ENCODE data around the gene RPA3.
"Not testable (repeated sequence)": the region's sequence is repeated elsewhere in the genome, so short reads cannot be mapped to it uniquely, and the experiment has no call there.

Gene RPA3

GRCh38 chr7:7688310-7688709, 30.1 kb downstream of the RPA3 start:
- DNase-seq: no peak

GRCh38 chr7:7687800-7688199, 30.6 kb downstream of the RPA3 start:
- DNase-seq: no peak

GRCh38 chr7:7686811-7687508, 31.4 kb downstream of the RPA3 start:
- no peak for DNase-seq

GRCh38 chr7:7682861-7683260, 35.5 kb downstream of the RPA3 start:
- DNase-seq: no peak

- no peak for DNase-seq
These were observed 36.5 kb downstream of the RPA3 start for GRCh38 chr7:7681936-7682329.

- peak; percentile 55 for DNase-seq
These were observed 37.0 kb downstream of the RPA3 start for GRCh38 chr7:7681191-7681935.

- DNase-seq: peak; percentile 18
These were observed 38.8 kb downstream of the RPA3 start for GRCh38 chr7:7679640-7680039.

- no peak for DNase-seq
These were observed 42.7 kb downstream of the RPA3 start for GRCh38 chr7:7675686-7676085.

GRCh38 chr7:7673240-7673550, 45.2 kb downstream of the RPA3 start:
- no peak for DNase-seq

- no peak for DNase-seq
These were observed 45.7 kb downstream of the RPA3 start for GRCh38 chr7:7672545-7673239.

GRCh38 chr7:7671361-7671760, 47.0 kb downstream of the RPA3 start:
- DNase-seq: no peak

GRCh38 chr7:7670490-7670889, 47.9 kb downstream of the RPA3 start:
- DNase-seq: no peak

- DNase-seq: no peak
These were observed 49.7 kb downstream of the RPA3 start for GRCh38 chr7:7668706-7669105.

GRCh38 chr7:7667187-7667586, 51.2 kb downstream of the RPA3 start:
- no peak for DNase-seq

GRCh38 chr7:7665031-7665430, 53.4 kb downstream of the RPA3 start:
- no peak for DNase-seq

- no peak for DNase-seq
These were observed 54.1 kb downstream of the RPA3 start for GRCh38 chr7:7664291-7664690.

- DNase-seq: no peak
These were observed 55.9 kb downstream of the RPA3 start for GRCh38 chr7:7662527-7662926.

- DNase-seq: not testable (repeated sequence)
These were observed 61.9 kb downstream of the RPA3 start for GRCh38 chr7:7656459-7656858.

GRCh38 chr7:7654964-7655715, 63.3 kb downstream of the RPA3 start:
- no peak for DNase-seq

- no peak for DNase-seq
These were observed 64.7 kb downstream of the RPA3 start for GRCh38 chr7:7653593-7654187.

GRCh38 chr7:7652798-7653540, 65.4 kb downstream of the RPA3 start:
- no peak for DNase-seq

- DNase-seq: no peak
These were observed 66.9 kb downstream of the RPA3 start for GRCh38 chr7:7651479-7651878.

Measured in NCI-H774 (cell line).